K562 (cell line): ENCODE data around the gene ARMC6. TPM values are rescaled to one million over a fixed set of nuclear protein-coding genes. Genes with fewer than 3 reads are reported as not detected.

Experiments
- ATAC-seq: fragments of 200-7000 bp; cut with Tn5 transposase; 3 replicates; pipeline ENCODE4 v1.9.1; 2020; ENCODE audit warnings: moderate library complexity
- BruUV-seq: library from RNA; stranded (reverse); fragments of 400-500 nt; replicated peaks from 2 replicates; lab custom pipeline; 2021; lab: Mats Ljungman, UMichigan
- CTCF ChIA-PET: fragments of 300-600 bp; formaldehyde crosslinking; extraction: SDS; loops from one replicate; lab custom pipeline; 2021; ENCODE audit warnings: low intra/inter-chr PET ratio; lab: Yijun Ruan, JAX
- POLR2A ChIA-PET: fragments of 300-600, 350-650 bp; sonication (Branson Sonifier 250); formaldehyde crosslinking; extraction: SDS; loops from one replicate; lab custom pipeline; 2021; ENCODE audit warnings: antibody characterized with exemption, inconsistent platforms; lab: Yijun Ruan, JAX
- DNase-seq, 4 experiments: peaks; one replicate each; pipeline versions ENCODE4 v3.0.0 to v3.0.0-alpha.2; 2011 to 2018; ENCODE audit warnings: low spot score in 3 of 4, mixed read lengths in 3 of 4; ENCODE audit errors: extremely low read depth in 1 of 4
- FAIRE-seq: peaks from 2 replicates; lab custom pipeline; 2011; peaks lifted over from hg19 to GRCh38; lab: Jason Lieb, UNC
- H2AFZ ChIP-seq: 2 replicates; pipeline ENCODE4 v1.6.0; 2011; ENCODE audit warnings: low read depth, low read length, control low read depth, inconsistent platforms
- H3K27ac ChIP-seq: fragments of 200-600 bp; 3 replicates; pipeline ENCODE4 v1.8.0; 2011; ENCODE audit warnings: low read depth, mild to moderate bottlenecking, control low read depth, inconsistent platforms, low read length, moderate library complexity, mixed read lengths; ENCODE audit errors: extremely low read depth
- H3K27me3 ChIP-seq, 2 experiments: fragments of 300-600 bp in 1 of 2; 2 replicates in 1 of 2; 3 replicates in 1 of 2; pipeline versions ENCODE4 v1.6.0 to v1.8.0; 2011; ENCODE audit warnings: inconsistent platforms in 2 of 2, low read length in 2 of 2, mild to moderate bottlenecking in 1 of 2, mixed read lengths in 1 of 2, moderate library complexity in 1 of 2; ENCODE audit not compliant: control insufficient read depth in 2 of 2, insufficient read depth in 2 of 2
- H3K36me3 ChIP-seq: fragments of 300-600 bp; 3 replicates; pipeline ENCODE4 v1.8.0; 2011; ENCODE audit warnings: mild to moderate bottlenecking, low read length, inconsistent platforms; ENCODE audit not compliant: control insufficient read depth, insufficient read depth
- H3K4me1 ChIP-seq, 2 experiments: fragments of 200-600 bp in 1 of 2; replicated peaks in 1 of 2; 2 replicates in 1 of 2; 3 replicates in 1 of 2; pipeline versions ENCODE4 v1.5.1 to v1.8.0; 2011; ENCODE audit warnings: inconsistent platforms in 2 of 2, low read length in 2 of 2, mild to moderate bottlenecking in 1 of 2, mixed read lengths in 1 of 2, moderate library complexity in 1 of 2; ENCODE audit not compliant: control insufficient read depth in 2 of 2, insufficient read depth in 2 of 2
- H3K4me2 ChIP-seq: 2 replicates; pipeline ENCODE4 v1.6.1; 2011; ENCODE audit warnings: low read length, control low read depth, inconsistent platforms, mixed read lengths; ENCODE audit not compliant: insufficient read depth
- H3K4me3 ChIP-seq: fragments of 200-600 bp; sonication (generic), shearing (Covaris generic); 2 replicates; pipeline ENCODE4 v1.5.1; 2016; ENCODE audit warnings: control low read depth, inconsistent platforms
- H3K79me2 ChIP-seq: fragments of 200-600 bp; 3 replicates; pipeline ENCODE4 v1.8.0; 2011; ENCODE audit warnings: low read length, inconsistent platforms; ENCODE audit not compliant: control insufficient read depth, insufficient read depth
- H3K9ac ChIP-seq, 2 experiments: 2 replicates each; pipeline versions ENCODE4 v1.6.0 to v1.6.1; 2011; ENCODE audit warnings: low read depth in 2 of 2, low read length in 2 of 2, control low read depth in 1 of 2, inconsistent platforms in 1 of 2, mild to moderate bottlenecking in 1 of 2, mixed read lengths in 1 of 2; ENCODE audit not compliant: insufficient read depth in 1 of 2
- H3K9me1 ChIP-seq: one replicate; pipeline ENCODE4 v1.6.0; 2011; ENCODE audit warnings: inconsistent platforms, mild to moderate bottlenecking, low read length, moderate library complexity; ENCODE audit not compliant: control insufficient read depth, insufficient read depth
- H3K9me3 ChIP-seq: replicated peaks from 2 replicates; pipeline ENCODE4 v1.5.1; 2011; ENCODE audit warnings: low read depth, low read length, inconsistent platforms; ENCODE audit not compliant: control insufficient read depth, insufficient read depth
- H4K20me1 ChIP-seq: replicated peaks from 2 replicates; pipeline ENCODE4 v1.6.1; 2011; ENCODE audit warnings: low read length, inconsistent platforms, mixed read lengths; ENCODE audit not compliant: control insufficient read depth, insufficient read depth
- CXXC5 ChIP-seq: fragments of 250-450 bp; sonication (Bioruptor Pico); IDR thresholded peaks from 2 replicates; pipeline ENCODE4 v1.8.0; 2022; ENCODE audit warnings: inconsistent platforms, mild to moderate bottlenecking, moderate library complexity
- FOXM1 ChIP-seq, 2 experiments: fragments of 450-650 bp in 1 of 2; sonication (generic) in 1 of 2; formaldehyde crosslinking in 1 of 2; IDR thresholded peaks; 2 replicates each; pipeline versions ENCODE4 v1.6.1 to v1.9.0; 2017 to 2022; ENCODE audit warnings: low read depth in 2 of 2, mild to moderate bottlenecking in 2 of 2, missing genetic modification reagents in 1 of 2, moderate library complexity in 1 of 2
- NONO ChIP-seq, 2 experiments: fragments of 200-400 bp in 1 of 2; fragments of 450-650 bp in 1 of 2; formaldehyde crosslinking in 1 of 2; IDR thresholded peaks; 2 replicates each; pipeline ENCODE4 v1.6.1; 2017; ENCODE audit warnings: low read depth in 2 of 2, mild to moderate bottlenecking in 2 of 2, moderate library complexity in 2 of 2, low read length in 1 of 2
- PCBP1 ChIP-seq: fragments of 200-400 bp; formaldehyde crosslinking; IDR thresholded peaks from 2 replicates; pipeline ENCODE4 v1.6.1; 2018; ENCODE audit warnings: mild to moderate bottlenecking, low read depth, low read length; ENCODE audit not compliant: poor library complexity, severe bottlenecking
- SP1 ChIP-seq: sonication (generic); formaldehyde crosslinking; IDR thresholded peaks from 2 replicates; pipeline ENCODE4 v1.8.1; 2022; ENCODE audit warnings: mild to moderate bottlenecking, missing genetic modification reagents
- TSHZ1 ChIP-seq: fragments of 250-450 bp; sonication (Bioruptor Pico); IDR thresholded peaks from 2 replicates; pipeline ENCODE4 v1.4.0; 2020; ENCODE audit warnings: mild to moderate bottlenecking, moderate library complexity
- ZNF174 ChIP-seq: fragments of 250-450 bp; sonication (Bioruptor Pico); IDR thresholded peaks from 2 replicates; pipeline ENCODE4 v1.4.0; 2020; ENCODE audit warnings: mild to moderate bottlenecking
- ZNF639 ChIP-seq, 2 experiments: fragments of 200-800 bp in 1 of 2; sonication (Bioruptor generic) in 1 of 2; sonication (generic) in 1 of 2; formaldehyde crosslinking in 1 of 2; IDR thresholded peaks in 1 of 2; conservative IDR thresholded peaks in 1 of 2; 2 replicates each; pipeline versions ENCODE4 v1.5.0 to v1.6.1; 2016 to 2020; ENCODE audit warnings: missing compliant biosample characterization in 1 of 2, missing genetic modification characterization in 1 of 2, missing genetic modification reagents in 1 of 2
- WGBS: fragments of 100-300 bp; shearing (Covaris generic); methylation state at CpG from one replicate; pipeline ENCODE4 v1.1.6; 2016; ENCODE audit warnings: low coverage, mixed read lengths; ENCODE audit not compliant: insufficient coverage; ENCODE audit errors: missing lambda C conversion rate; 5-methylcytosine and 5-hydroxymethylcytosine counted together
- in situ Hi-C: fragments of 300-500 bp; cut with MboI; formaldehyde crosslinking; loops from 4 replicates; pipeline ENCODE4 v1.15.0; 2018; ENCODE audit warnings: inconsistent platforms, mixed read lengths
- intact Hi-C: fragments of 100-400 bp; cut with micrococcal nuclease; formaldehyde crosslinking; loops from 2 replicates; pipeline ENCODE4 v1.14.2; 2022
- polyA plus RNA-seq, 8 experiments: library from polyadenylated mRNA; depleted of rRNA in 4 of 8; stranded (reverse) in 5 of 8; unstranded in 3 of 8; fragments of >200 nt; fragmentation: Nextera tagmentation in 2 of 8; fragmentation: Illumina TruSeq in 1 of 8; extraction: Ambion mirVana in 2 of 8; extraction: Trizol in 1 of 8; gene quantifications; 2 replicates each; pipeline versions ENCODE4 v1.2.1 to v1.2.3, GENCODE V29; 2011 to 2014; ENCODE audit warnings: inconsistent platforms in 1 of 8, missing spikeins in 1 of 8
- total RNA-seq, 7 experiments: library from RNA; depleted of rRNA in 6 of 7; stranded (reverse); fragments of >200 nt in 6 of 7; fragmentation: Illumina TruSeq in 2 of 7; extraction: Trizol in 2 of 7; gene quantifications; 2 replicates each; pipeline versions ENCODE4 v1.2.1 to v1.2.3, GENCODE V29; 2011 to 2021; ENCODE audit warnings: low replicate concordance in 1 of 7

ARMC6 gene
- total and polyA plus RNA-seq, 9 of the 15 experiments (the other 6 are each of a cell fraction or from before 2014, with no cell fraction given): 2.1 to 93.4 (median 63.6) TPM

- peaks cover 7% of the 10 kb centered on the region; the same call in 1 of the 2 replicates for H4K20me1 ChIP-seq
- peaks cover 11 to 29% of the 10 kb centered on the region in 2 experiments; a peak in 3 of 5 replicates for H3K27me3 ChIP-seq
- H3K79me2 ChIP-seq: no peaks in the 10 kb centered on the region
- DNase-seq: no peak
- WGBS: 3% methylated on average over 3 of the region's 3 CpGs
- TF ChIP-seq SP1 (CRISPR knock-in tag) (no peak), PCBP1 (no peak), TSHZ1 (CRISPR knock-in tag) (no peak), CXXC5 (no peak), NONO (IDR thresholded peaks at IDR 0.05; ENCODE audit: low read depth in 2 of 2, low read length in 1 of 2) (no peak), ZNF174 (CRISPR knock-in tag) (no peak), FOXM1 (IDR thresholded peaks at IDR 0.05; ENCODE audit: low read depth) (no peak), FOXM1 (CRISPR knock-in tag; IDR thresholded peaks at IDR 0.05; ENCODE audit: low read depth) (no peak), ZNF639 (CRISPR knock-in tag; conservative IDR thresholded peaks at IDR 0.05 in 1 of 2, IDR thresholded peaks at IDR 0.05 in 1 of 2) (no peak)
- H3K9ac ChIP-seq: no peak overlapping the region
- H3K4me1 ChIP-seq: no peaks in the 10 kb centered on the region; a peak in 1 of 5 replicates
- ChIA-PET POLR2A (interaction anchor here (0.6 kb wide), 1 partner anchor 36 kb away, joined by 3 read pairs; no protein-coding TSS in a partner anchor), CTCF (no interaction called here)
- no peaks in the 10 kb centered on the region for H3K36me3 ChIP-seq
- intact Hi-C loops (no loop called here), in situ Hi-C loops (no loop called here)
- FAIRE-seq: no peak
- no peak overlapping the region for H2AFZ ChIP-seq
- no peak for ATAC-seq
- no peak overlapping the region for H3K27ac ChIP-seq
- BruUV-seq: no TSS peak
- no peak overlapping the region for H3K4me2 ChIP-seq
- H3K4me3 ChIP-seq: no peak overlapping the region
- H3K9me1 ChIP-seq: no peaks in the 10 kb centered on the region
- no peaks in the 10 kb centered on the region for H3K9me3 ChIP-seq
These were observed 49.2 kb upstream of the ARMC6 start for GRCh38 chr19:18984251-18984650.
